Activated effector memory CD4-positive, alpha-beta T cell treated with Interleukin-2 at 50 U/mL for 16 hours (primary cell): ENCODE measurements around the gene BMPR1A.
"Not testable (repeated sequence)": the region's sequence is repeated elsewhere in the genome, so short reads cannot be mapped to it uniquely, and the experiment has no call there.

Source experiments
- DNase-seq: peaks from one replicate; pipeline ENCODE4 v3.0.0-alpha.2; 2020

The BMPR1A gene

GRCh38 chr10:86943316-86944030, 187.1 kb downstream of the BMPR1A start:
- no peak for DNase-seq

DNA sequence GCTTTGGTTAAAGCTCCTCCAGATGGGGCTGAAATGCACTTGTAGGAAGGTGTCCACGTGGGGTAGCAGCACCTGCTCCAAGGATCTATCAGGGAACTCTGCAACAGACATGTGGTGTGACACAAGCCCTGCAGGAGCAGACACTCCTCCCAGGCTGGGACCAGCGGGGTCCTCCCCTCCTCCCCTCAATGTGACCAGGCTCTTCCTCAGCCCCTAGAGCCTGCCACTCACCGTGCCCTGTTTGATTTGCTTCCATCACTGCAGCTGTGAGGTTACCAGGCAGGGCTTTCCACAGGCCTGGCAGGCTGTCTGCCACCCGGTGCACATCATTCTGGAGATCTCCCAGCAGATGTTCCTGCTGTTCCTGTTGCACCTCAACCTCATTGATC, 187.6 kb downstream of the BMPR1A start:
- DNase-seq, result no peak

DNA sequence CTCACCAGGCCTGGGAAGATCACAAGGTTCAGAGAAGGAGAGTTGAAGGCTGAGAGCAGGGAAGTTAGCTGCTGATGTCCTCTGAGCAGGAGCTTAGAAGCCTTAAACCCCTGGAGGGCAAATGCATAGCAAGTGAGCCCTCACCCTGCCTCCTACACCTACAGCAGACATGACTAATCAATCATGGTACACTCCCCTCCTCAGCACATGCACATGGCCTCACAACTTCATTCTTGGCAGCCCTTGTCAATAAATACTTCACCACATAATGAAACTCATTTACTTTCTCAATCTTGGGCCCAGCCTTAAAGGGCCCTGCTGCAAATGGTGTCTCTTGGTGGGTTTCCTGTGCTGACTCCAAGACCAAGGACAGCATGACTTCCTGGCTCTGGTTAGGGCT, 188.1 kb downstream of the BMPR1A start:
- DNase-seq, result no peak

GRCh38 chr10:86944907-86945306, 188.5 kb downstream of the BMPR1A start:
- DNase-seq, result no peak

DNA sequence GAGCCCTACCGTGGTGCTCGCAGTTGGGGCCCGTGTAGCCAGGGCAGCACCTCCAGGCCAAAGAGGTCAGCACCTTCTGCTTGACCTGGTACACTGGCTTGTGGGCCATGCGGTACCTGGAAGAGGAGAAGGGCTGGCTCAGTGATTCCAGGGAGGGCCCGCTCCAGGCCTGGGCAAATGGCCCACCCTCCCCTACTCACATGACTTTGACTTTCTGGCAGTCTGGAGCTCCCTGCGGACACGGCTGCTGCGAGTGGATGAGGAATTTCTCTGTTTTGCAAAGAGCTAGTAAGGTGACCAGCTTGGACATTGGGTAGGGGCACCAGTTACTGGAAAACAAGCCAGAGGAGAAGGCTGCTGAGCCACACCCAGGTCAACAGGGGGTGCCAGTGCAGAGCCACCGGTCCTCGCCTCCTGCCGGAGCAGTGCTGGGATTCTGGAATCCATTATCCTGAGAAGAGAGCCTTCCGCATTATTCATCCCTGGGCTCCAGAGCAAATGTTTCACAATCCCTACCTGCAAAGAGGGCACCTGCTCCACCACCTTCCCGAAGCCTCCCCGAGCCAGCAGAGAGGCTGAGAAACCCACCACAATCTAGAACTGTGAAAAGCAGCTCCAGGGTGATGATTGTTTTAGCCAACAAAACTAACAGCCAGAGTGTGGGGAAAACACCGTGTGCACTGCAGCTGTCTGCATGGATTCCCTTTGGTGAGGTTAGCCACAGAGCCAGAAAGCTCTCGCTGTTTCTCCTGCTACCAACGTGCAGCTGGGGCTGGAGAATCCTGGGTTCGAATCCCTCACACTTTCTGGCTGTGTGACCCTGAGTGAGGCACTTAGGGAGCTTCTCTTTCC, 189.2 kb downstream of the BMPR1A start:
- no peak for DNase-seq

- no peak for DNase-seq
Observed at GRCh38 chr10:86946213-86947155, 190.1 kb downstream of the BMPR1A start.

DNA sequence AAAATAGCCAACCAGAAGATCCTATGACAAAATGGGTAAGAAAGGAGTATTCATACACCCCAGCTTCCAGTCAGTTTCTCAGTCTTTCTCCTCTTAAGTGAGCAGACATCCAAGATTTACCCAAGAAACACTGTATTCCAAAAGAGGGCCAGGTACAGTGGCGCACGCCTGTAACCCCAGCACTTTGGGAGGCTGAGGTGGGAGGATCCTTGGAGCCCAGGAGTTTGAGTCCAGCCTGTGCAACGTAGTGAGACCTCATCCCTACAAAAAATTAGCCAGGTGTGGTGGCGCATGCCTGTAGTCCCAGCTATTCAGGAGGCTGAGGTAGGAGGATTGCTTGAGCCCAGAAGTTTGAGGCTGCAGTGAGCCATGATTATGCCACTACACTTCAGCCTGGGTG, 191.4 kb downstream of the BMPR1A start:
- DNase-seq, result not testable (repeated sequence)

- no peak for DNase-seq
Observed at GRCh38 chr10:86950349-86950748, 193.9 kb downstream of the BMPR1A start.

DNA sequence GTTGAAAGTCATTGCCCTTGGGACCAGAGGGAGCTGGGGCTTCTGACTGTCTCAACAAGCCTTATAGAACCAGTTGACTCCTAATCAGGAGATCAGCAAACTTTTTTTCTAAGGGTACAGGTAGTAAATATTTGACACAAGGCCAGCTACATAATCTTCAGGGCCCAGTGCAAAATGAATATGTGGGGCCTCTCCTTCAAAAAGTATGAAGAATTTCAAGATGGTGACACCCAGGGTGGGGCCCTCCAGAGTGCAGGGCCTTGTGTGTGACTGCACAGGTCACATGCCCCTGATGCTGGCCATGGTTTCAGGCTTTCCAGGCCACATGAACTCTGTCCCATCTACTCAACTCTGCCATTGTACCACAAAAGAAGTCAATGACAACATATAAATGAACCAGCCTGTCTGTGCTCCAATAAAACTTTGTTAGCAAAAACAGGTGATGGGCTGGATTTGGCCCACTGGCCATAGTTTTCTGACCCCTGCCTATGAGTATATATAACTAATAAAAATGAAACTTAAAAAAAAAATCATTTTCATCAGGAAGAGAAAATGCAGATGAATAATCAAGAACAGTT, 194.9 kb downstream of the BMPR1A start:
- no peak for DNase-seq

GRCh38 chr10:86952106-86952505, 195.7 kb downstream of the BMPR1A start:
- DNase-seq, result no peak

DNA sequence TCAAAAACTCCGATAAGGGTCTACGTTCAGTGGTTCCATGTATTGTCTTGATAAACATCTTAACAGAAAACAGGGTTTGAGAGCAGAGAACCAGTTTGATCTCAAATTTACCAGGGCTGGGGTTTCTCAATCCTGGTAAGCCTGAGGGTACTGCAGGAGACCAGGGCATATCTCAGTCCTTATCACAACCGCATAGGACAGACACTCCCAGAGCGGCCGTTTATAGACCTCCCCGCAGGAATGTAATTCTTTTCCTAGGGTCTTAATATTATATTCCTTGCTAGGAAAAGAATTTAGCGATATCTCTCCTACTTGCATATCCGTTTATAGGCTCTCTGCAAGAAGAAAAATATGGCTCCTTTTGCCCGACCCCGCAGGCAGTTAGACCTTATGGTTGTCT, 196.3 kb downstream of the BMPR1A start:
- not testable (repeated sequence) for DNase-seq

DNA sequence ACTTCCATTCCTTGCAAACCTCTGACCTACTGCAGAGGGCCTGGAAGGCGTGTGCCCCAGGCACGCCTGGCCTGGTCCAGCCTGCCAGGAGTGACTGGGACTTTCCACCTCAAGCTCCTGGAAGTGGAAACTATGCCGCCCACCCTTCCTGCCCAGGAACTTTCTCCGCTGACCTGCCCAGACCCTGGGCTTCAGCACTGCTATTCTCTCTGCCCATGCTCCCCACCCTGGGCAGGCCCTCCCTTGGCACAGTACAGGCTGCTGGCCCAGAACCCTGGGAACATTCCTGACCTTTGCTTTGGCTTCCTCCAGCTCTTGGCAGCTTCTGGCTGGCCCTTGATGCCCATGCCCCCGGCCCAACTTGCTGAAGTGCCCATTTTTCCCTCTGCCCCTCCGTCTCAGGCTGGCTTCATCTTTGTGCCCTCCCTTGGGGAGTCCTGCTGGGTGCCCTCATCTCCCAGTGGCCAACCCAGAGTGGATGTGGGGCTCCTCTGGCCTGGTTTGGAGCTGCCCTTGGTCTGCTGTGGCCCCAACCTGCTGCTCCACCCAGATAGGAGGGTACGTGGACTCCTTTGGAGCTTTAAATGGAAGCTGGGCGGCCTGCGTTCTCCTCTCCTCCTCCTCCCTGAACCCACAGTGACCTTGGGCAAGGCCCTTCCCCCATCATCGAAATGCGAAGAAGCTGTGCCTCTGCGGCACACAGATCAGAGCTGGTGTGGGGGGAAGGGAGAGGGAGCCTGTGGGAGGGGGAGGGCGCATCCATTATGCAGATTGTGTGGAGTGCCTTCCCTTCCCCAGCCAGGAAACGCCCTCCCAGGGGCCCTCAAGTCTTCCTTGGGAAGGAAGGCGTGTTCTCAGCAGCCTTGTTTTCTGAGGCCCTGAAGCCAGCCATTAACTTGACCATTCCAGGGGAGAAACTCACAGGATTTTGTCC, 197.6 kb downstream of the BMPR1A start:
- DNase-seq, result no peak

- no peak for DNase-seq
Observed at GRCh38 chr10:86954681-86955500, 198.5 kb downstream of the BMPR1A start.

- no peak for DNase-seq
Observed at GRCh38 chr10:86955501-86956194, 199.2 kb downstream of the BMPR1A start.

- DNase-seq, result no peak
Observed at GRCh38 chr10:86956195-86956847, 199.9 kb downstream of the BMPR1A start.

DNA sequence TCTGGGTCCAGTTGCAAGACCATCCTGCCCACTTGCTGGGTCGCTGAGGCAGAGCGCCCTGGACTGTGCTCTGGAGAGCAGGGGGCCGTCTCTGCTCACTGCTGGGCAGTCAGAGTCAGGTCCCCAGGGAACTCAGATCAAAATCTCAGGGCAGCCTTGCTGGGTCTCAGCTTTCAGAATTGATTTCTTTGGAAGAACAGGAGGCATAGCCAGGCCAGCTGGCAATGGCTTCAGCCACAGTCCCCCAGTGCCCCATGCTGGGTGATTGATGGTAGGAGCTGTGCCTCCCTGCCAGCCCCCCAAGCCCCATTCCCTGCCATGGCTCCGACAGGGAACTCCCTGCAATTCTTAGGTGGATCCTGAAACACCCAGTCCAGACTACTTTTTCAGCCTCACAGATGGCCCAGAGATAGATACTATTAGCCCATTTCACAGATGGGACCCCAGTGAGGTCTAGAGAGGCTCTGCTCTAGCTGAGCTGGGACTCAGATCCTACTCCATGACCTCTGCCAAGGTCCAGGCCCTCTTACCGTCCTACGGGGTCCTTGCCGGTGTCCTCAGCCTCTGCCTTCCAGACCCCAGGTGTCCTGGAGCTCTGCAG, 200.5 kb downstream of the BMPR1A start:
- DNase-seq, result no peak

DNA sequence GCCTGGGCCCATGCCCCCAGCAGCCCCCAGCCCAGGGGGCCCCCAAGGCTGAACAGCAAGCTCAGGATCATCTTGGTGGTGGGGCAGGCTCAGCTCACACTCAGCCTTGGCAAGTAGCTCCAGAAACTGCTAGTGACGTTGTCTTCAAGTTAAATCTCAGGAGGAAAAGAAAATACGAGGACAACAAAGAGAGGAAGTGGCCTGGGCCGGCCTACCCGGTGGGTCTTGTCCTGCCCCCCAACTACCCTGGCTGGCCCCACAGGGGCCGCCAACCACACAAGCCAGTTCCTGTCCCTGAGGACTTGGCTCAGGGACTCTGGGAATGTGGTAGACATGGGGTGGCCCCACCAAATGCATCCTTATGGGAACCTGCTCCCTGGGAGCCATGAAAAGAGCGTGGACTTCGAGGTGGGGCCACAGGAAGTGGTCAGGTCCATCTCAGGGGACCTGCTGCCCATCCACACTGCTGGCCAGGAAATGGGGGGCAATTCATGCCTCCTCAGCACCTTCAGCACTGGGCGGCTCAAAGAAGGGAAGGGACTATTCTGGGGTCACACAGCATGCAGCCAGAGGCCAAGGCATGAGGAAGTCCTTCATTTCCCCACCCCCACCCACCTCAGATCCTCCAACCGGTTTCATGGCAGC, 201.2 kb downstream of the BMPR1A start, which contains the start of gene MMRN2:
Gene MMRN2, minus strand, starts transcription at position 145 of the 645 bp plus-strand sequence. Its CDS starts 74 bp downstream, at position 71.
- DNase-seq, result no peak
